Endothelial cell (in vitro differentiated cells): ENCODE results near the gene MOK. TPM values are rescaled to one million over a fixed set of nuclear protein-coding genes. Genes with fewer than 3 reads are reported as not detected.
"Not testable (repeated sequence)": the region's sequence is repeated elsewhere in the genome, so short reads cannot be mapped to it uniquely, and the experiment has no call there.

Source experiments
- DNase-seq: peaks from one replicate; pipeline ENCODE4 v3.0.0; 2021; ENCODE audit warnings: low spot score
- H3K27ac Mint-ChIP-seq: one replicate; pipeline ENCODE4 v1.8.0; 2021; ENCODE audit warnings: mixed read lengths, inconsistent platforms; ENCODE audit not compliant: unreplicated experiment
- H3K27me3 Mint-ChIP-seq: one replicate; pipeline ENCODE4 v1.8.0; 2021; ENCODE audit warnings: mild to moderate bottlenecking, moderate library complexity, mixed read lengths, inconsistent platforms; ENCODE audit not compliant: unreplicated experiment
- H3K36me3 Mint-ChIP-seq: one replicate; pipeline ENCODE4 v1.8.0; 2021; ENCODE audit warnings: mild to moderate bottlenecking, low read depth, mixed read lengths, inconsistent platforms; ENCODE audit not compliant: unreplicated experiment
- H3K4me1 Mint-ChIP-seq: one replicate; pipeline ENCODE4 v1.8.0; 2021; ENCODE audit warnings: mild to moderate bottlenecking, mixed read lengths, inconsistent platforms; ENCODE audit not compliant: unreplicated experiment
- H3K4me3 Mint-ChIP-seq: one replicate; pipeline ENCODE4 v1.8.0; 2021; ENCODE audit warnings: mild to moderate bottlenecking, mixed read lengths, inconsistent platforms; ENCODE audit not compliant: unreplicated experiment
- H3K9me3 Mint-ChIP-seq: one replicate; pipeline ENCODE4 v1.8.0; 2021; ENCODE audit warnings: mixed read lengths, inconsistent platforms; ENCODE audit not compliant: unreplicated experiment
- CTCF ChIP-seq: fragments of 200-600 bp; sonication (generic); IDR thresholded peaks from one replicate; pipeline ENCODE4 v1.5.0; 2021; ENCODE audit warnings: antibody characterized with exemption; ENCODE audit not compliant: unreplicated experiment
- total RNA-seq: library from RNA; stranded (reverse); fragmentation: NEBNext Ultra II Directional; extraction: Animal tissue kit (Norgen Biotek cat#: 25700); gene quantifications from one replicate; pipeline ENCODE4 v1.2.1, GENCODE V29; 2021; ENCODE audit not compliant: unreplicated experiment

MOK gene
- total RNA-seq, 1 donor from 2014 or later: 5.8 TPM

- Mint-ChIP-seq H3K4me3 (peak overlapping the region; percentile 94), H3K36me3 (peaks cover 9% of the 10 kb centered on the region), H3K27ac (peak overlapping the region; percentile 95), H3K9me3 (no peaks in the 10 kb centered on the region), H3K4me1 (peaks cover 14% of the 10 kb centered on the region), H3K27me3 (peaks cover 22% of the 10 kb centered on the region)
- no peak for TF ChIP-seq CTCF
- DNase-seq: peak; percentile 20
These were observed 11.4 kb upstream of the MOK start for GRCh38 chr14:102316338-102316742.

- Mint-ChIP-seq H3K27me3 (peaks cover 21% of the 10 kb centered on the region), H3K9me3 (no peaks in the 10 kb centered on the region), H3K4me3 (peak overlapping the region; percentile 62), H3K4me1 (peaks cover 11% of the 10 kb centered on the region), H3K36me3 (peaks cover 6% of the 10 kb centered on the region), H3K27ac (no peak overlapping the region)
- no peak for DNase-seq
- TF ChIP-seq CTCF: no peak
These were observed 10.2 kb upstream of the MOK start for GRCh38 chr14:102315121-102315520.

GRCh38 chr14:102314242-102315011 is 9.5 kb upstream of the MOK start:
- Mint-ChIP-seq H3K4me1 (peaks cover 11% of the 10 kb centered on the region), H3K27ac (no peak overlapping the region), H3K36me3 (peaks cover 6% of the 10 kb centered on the region), H3K27me3 (peaks cover 22% of the 10 kb centered on the region), H3K4me3 (peak overlapping the region; percentile 85), H3K9me3 (no peaks in the 10 kb centered on the region)
- peak; percentile 96 for TF ChIP-seq CTCF
- DNase-seq: peak; percentile 84

- no peaks in the 10 kb centered on the region for H3K4me1 Mint-ChIP-seq
- peak overlapping the region; percentile 24 for H3K4me3 Mint-ChIP-seq
- TF ChIP-seq CTCF: no peak
- H3K27ac Mint-ChIP-seq: no peak overlapping the region
- H3K27me3 Mint-ChIP-seq: no peaks in the 10 kb centered on the region
- DNase-seq: no peak
- no peaks in the 10 kb centered on the region for H3K9me3 Mint-ChIP-seq
- peaks cover 1% of the 10 kb centered on the region for H3K36me3 Mint-ChIP-seq
These were observed 1.3 kb downstream of the MOK start for GRCh38 chr14:102303664-102304063.

- DNase-seq, H3K27ac Mint-ChIP-seq, H3K4me3 Mint-ChIP-seq, H3K9me3 Mint-ChIP-seq, H3K4me1 Mint-ChIP-seq, H3K27me3 Mint-ChIP-seq, H3K36me3 Mint-ChIP-seq: not testable (repeated sequence)
These were observed 6.5 kb downstream of the MOK start for GRCh38 chr14:102298303-102299070.
